Epidermal melanocyte (primary cell): ENCODE data around the gene C11orf42.

Source experiments
- DNase-seq: peaks from one replicate; pipeline ENCODE4 v3.0.0; 2011; ENCODE audit warnings: low spot score; ENCODE audit not compliant: insufficient read length

C11orf42 gene

GRCh38 chr11:6205366-6205765, at the start of gene C11orf42:
Gene C11orf42, plus strand, starts transcription at chr11:6205557. Its CDS starts 59 bp downstream, at chr11:6205616.
- no peak for DNase-seq

GRCh38 chr11:6156628-6157359, 48.6 kb upstream of the C11orf42 start:
- DNase-seq = no peak

GRCh38 chr11:6170226-6170625, 35.1 kb upstream of the C11orf42 start, which contains the start of gene OR52B2:
Gene OR52B2, minus strand, starts transcription at chr11:6170326. Its CDS starts 0 bp downstream, at chr11:6170326.
- no peak for DNase-seq

GRCh38 chr11:6175440-6175839, 29.9 kb upstream of the C11orf42 start:
- no peak for DNase-seq

GRCh38 chr11:6191742-6192141, 13.6 kb upstream of the C11orf42 start:
- no peak for DNase-seq

GRCh38 chr11:6194065-6194581, 11.2 kb upstream of the C11orf42 start:
- no peak for DNase-seq

- no peak for DNase-seq
These were observed 9.0 kb upstream of the C11orf42 start for GRCh38 chr11:6196396-6196795.

- DNase-seq = no peak
These were observed 7.7 kb upstream of the C11orf42 start for GRCh38 chr11:6197466-6198200.

GRCh38 chr11:6199174-6199810, 6.1 kb upstream of the C11orf42 start, which contains the start of gene OR52W1:
Gene OR52W1, plus strand, starts transcription at chr11:6199224. Its CDS starts 0 bp downstream, at chr11:6199224.
- no peak for DNase-seq

GRCh38 chr11:6200975-6201374, 4.4 kb upstream of the C11orf42 start:
- DNase-seq = no peak

- no peak for DNase-seq
These were observed 3.9 kb upstream of the C11orf42 start for GRCh38 chr11:6201481-6201880.

GRCh38 chr11:6202041-6202440, 3.3 kb upstream of the C11orf42 start:
- DNase-seq = no peak

GRCh38 chr11:6203327-6203726, 2.0 kb upstream of the C11orf42 start:
- DNase-seq = no peak

- no peak for DNase-seq
These were observed 651 bp upstream of the C11orf42 start for GRCh38 chr11:6204706-6205105.

GRCh38 chr11:6206456-6207180, 1.3 kb downstream of the C11orf42 start:
- no peak for DNase-seq

- no peak for DNase-seq
These were observed 4.4 kb downstream of the C11orf42 start for GRCh38 chr11:6209801-6210200.

GRCh38 chr11:6210274-6210955, 5.1 kb downstream of the C11orf42 start:
- DNase-seq = no peak

- DNase-seq = no peak
These were observed 9.2 kb downstream of the C11orf42 start for GRCh38 chr11:6214530-6214929.

- no peak for DNase-seq
These were observed 11.1 kb downstream of the C11orf42 start for GRCh38 chr11:6216501-6216900.

GRCh38 chr11:6217722-6218121, 12.4 kb downstream of the C11orf42 start:
- no peak for DNase-seq

- no peak for DNase-seq
These were observed 14.0 kb downstream of the C11orf42 start for GRCh38 chr11:6219359-6219758.
